Measurements from ENCODE around the gene QRFP.

DNA sequence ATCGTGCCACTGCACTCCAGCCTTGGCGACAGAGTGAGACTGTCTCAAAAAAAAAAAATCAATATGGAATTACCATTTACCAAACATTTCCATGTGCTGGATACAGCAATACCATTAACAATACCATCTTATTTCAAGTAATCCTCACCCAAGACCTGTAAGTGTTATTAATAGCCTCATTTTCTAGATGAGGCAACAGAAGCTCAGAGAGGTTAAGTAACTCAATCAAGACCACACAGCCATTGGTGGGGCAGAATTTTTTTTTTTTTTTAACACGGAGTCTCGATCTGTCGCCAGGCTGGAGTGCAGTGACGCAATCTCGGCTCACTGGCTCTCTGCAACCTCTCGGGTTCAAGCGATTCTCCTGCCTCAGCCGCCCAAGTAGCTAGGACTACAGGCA lies 46.1 kb upstream of the QRFP start:
- TF ChIP-seq CTCF (IDR thresholded peaks at IDR 0.05; ENCODE audit: low read depth, low read length) = no peak
- no peak for TF ChIP-seq EZH2phosphoT487 (IDR thresholded peaks at IDR 0.05; ENCODE audit: low read depth)
